Adrenal gland (tissue), 12 donors: ENCODE results near the gene BRAT1. TPM values are rescaled to one million over a fixed set of nuclear protein-coding genes. Genes with fewer than 3 reads are reported as not detected.

Experiments used
- DNase-seq, 7 donors: peaks; one replicate each; pipeline ENCODE4 v3.0.0-alpha.2; 2019 to 2020
- H3K27ac ChIP-seq, 5 donors: fragments of 200-600 bp; sonication (generic) in 4 of 5; 1 replicate in 3 of 5; 2 replicates in 2 of 5; pipeline versions ENCODE4 v1.5.1 to v1.8.0; 2016 to 2020; ENCODE audit warnings: mild to moderate bottlenecking in 1 of 5
- H3K27me3 ChIP-seq: fragments of 200-600 bp; 2 replicates; pipeline ENCODE4 v1.8.0; 2021
- H3K36me3 ChIP-seq, 2 donors: fragments of 200-600 bp; replicated peaks in 1 of 2; 1 replicate in 1 of 2; 2 replicates in 1 of 2; pipeline versions ENCODE4 v1.5.1 to v1.8.0; 2018 to 2022
- H3K4me1 ChIP-seq, 2 donors: fragments of 200-600 bp; replicated peaks in 1 of 2; 1 replicate in 1 of 2; 2 replicates in 1 of 2; pipeline versions ENCODE4 v1.5.1 to v1.8.0; 2018 to 2021
- H3K4me3 ChIP-seq, 4 donors: fragments of 200-600 bp; sonication (generic) in 3 of 4; one replicate each; pipeline ENCODE4 v1.5.1; 2016 to 2018
- H3K9me3 ChIP-seq, 3 donors: fragments of 200-600 bp; sonication (generic) in 1 of 3; replicated peaks in 1 of 3; 1 replicate in 2 of 3; 2 replicates in 1 of 3; pipeline versions ENCODE4 v1.5.1 to v1.8.0; 2016 to 2021
- POLR2A ChIP-seq, 2 donors: fragments of 450-650 bp; IDR thresholded peaks; one replicate each; pipeline ENCODE4 v1.6.1; 2017; ENCODE audit warnings: antibody characterized with exemption in 2 of 2, mild to moderate bottlenecking in 2 of 2, moderate library complexity in 1 of 2
- WGBS, 4 donors: extraction: QIAGEN DNeasy Blood & Tissue Kit in 2 of 4; methylation state at CpG; one replicate each; pipeline versions ENCODE4 v1.1.5 to v1.1.7; 2013 to 2017; 5-methylcytosine and 5-hydroxymethylcytosine counted together
- intact Hi-C, 2 donors: fragments of 100-400 bp; cut with DNase I; formaldehyde crosslinking; loops; one replicate each; pipeline versions ENCODE4 v1.14.1 to v1.15.0; 2022 to 2023
- polyA plus RNA-seq, 3 donors: library from polyadenylated mRNA; stranded (reverse); fragments of 200-250 nt in 2 of 3; fragments of 350-450 nt in 1 of 3; fragmentation: Illumina TruSeq in 1 of 3; extraction: RNeasy Lipid Tissue Mini Kit (QIAGEN cat#74804) in 1 of 3; gene quantifications; one replicate each; pipeline ENCODE4 v1.2.3, GENCODE V29; 2013 to 2014
- total RNA-seq, 9 donors: library from RNA; depleted of rRNA in 4 of 9; stranded (reverse); fragments of >200 nt in 4 of 9; fragments of 120-200 nt in 1 of 9; fragmentation: NEBNext Ultra II Directional in 1 of 9; extraction: Animal tissue kit (Norgen Biotek cat#: 25700) in 1 of 9; gene quantifications; one replicate each; pipeline versions ENCODE4 v1.1.0 to v1.2.4, GENCODE V29; 2013 to 2023
- TF ChIP-seq, protein P1 (sequence below), 6 experiments: fragments of 450-650 bp in 4 of 6; fragments of 200-600 bp in 2 of 6; sonication (generic) in 1 of 6; IDR thresholded peaks; 1 replicate in 5 of 6; 2 replicates in 1 of 6; pipeline versions ENCODE4 v1.5.1 to v1.8.0; 2016 to 2021; ENCODE audit warnings: antibody characterized with exemption in 6 of 6, mild to moderate bottlenecking in 2 of 6, moderate library complexity in 1 of 6
- donor health status: healthy with polysubstance abuse.
- donor health status: Bipolar disorder and iron deficiency.
- donor health status: DM: yes; HTN: yes; CAD: no.
- donor health status: DM: no; HTN: no; CAD: no.
- donor health status: DM: no; HTN: no; CAD: no.
- donor health status: DM: yes; HTN: yes; CAD: no.

The BRAT1 gene
- total and polyA plus RNA-seq, 12 donors, result 3.7 to 120 (median 72.4) TPM

DNA sequence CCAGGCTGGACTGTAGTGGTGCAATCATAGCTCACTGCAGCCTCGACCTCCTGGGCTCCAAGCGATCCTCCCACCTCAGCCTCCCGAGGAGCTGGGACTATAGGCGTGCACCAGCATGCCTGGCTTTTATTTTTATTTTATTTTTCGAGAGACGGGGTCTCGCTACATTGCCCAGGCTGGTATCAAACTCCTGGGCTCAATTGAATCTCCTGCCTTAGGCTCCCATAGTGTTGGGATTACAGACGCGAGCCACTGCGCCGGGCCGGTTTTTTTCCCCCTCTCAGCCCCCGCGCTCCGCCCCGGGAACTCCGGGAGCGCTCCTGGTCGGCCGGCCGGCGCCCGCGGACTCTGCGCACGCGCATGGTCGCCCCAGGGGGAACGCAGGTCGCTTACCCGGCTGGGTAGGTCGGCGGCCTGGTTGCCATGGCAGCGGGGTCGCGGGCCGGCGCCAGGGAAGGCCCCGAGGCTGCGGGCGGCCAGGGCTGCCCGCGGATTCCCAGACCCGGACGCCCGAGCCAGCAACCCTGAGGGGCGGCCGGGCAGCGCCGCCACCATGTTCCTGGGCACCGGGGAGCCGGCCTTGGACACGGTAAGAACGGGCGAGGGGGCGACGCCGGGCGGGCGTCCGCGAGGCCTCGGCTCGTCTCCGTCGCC, 3.4 kb upstream of the BRAT1 start, which contains the start of gene IQCE:
Gene IQCE (plus strand): TSS at position 351 of the 654 bp plus-strand sequence. CDS start 203 bp downstream, at position 554.
- Histone ChIP-seq H3K9me3 (no peaks in the 10 kb centered on the region), H3K27ac (peak within 1 kb of the TSS; percentile 72 to 90 (median 83)), H3K27me3 (no peaks in the 10 kb centered on the region), H3K36me3 (no peaks in the 10 kb centered on the region), H3K4me3 (peak within 1 kb of the TSS; percentile 37 to 99 (median 66)), H3K4me1 (peaks cover 28 to 38% of the 10 kb centered on the region in 2 donors)
- WGBS, 4 donors, result 1 to 2% (median 1%) methylated on average over 37 to 66 of the region's 66 CpGs; no CpG with 5 or more reads in 1 of the 4 donors
- intact Hi-C loops, result loop anchor here in 1 of 2 donors (2.0 kb wide), 1 partner anchor 84 kb away; no protein-coding TSS in a partner anchor
- DNase-seq, result peak; percentile 94 to 97 (median 96)
- peak in 1 of 2 donors; percentile 37 for TF ChIP-seq POLR2A (IDR thresholded peaks at IDR 0.05)
- TF ChIP-seq, protein P1, sequence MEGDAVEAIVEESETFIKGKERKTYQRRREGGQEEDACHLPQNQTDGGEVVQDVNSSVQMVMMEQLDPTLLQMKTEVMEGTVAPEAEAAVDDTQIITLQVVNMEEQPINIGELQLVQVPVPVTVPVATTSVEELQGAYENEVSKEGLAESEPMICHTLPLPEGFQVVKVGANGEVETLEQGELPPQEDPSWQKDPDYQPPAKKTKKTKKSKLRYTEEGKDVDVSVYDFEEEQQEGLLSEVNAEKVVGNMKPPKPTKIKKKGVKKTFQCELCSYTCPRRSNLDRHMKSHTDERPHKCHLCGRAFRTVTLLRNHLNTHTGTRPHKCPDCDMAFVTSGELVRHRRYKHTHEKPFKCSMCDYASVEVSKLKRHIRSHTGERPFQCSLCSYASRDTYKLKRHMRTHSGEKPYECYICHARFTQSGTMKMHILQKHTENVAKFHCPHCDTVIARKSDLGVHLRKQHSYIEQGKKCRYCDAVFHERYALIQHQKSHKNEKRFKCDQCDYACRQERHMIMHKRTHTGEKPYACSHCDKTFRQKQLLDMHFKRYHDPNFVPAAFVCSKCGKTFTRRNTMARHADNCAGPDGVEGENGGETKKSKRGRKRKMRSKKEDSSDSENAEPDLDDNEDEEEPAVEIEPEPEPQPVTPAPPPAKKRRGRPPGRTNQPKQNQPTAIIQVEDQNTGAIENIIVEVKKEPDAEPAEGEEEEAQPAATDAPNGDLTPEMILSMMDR (IDR thresholded peaks at IDR 0.05), result no peak

DNA sequence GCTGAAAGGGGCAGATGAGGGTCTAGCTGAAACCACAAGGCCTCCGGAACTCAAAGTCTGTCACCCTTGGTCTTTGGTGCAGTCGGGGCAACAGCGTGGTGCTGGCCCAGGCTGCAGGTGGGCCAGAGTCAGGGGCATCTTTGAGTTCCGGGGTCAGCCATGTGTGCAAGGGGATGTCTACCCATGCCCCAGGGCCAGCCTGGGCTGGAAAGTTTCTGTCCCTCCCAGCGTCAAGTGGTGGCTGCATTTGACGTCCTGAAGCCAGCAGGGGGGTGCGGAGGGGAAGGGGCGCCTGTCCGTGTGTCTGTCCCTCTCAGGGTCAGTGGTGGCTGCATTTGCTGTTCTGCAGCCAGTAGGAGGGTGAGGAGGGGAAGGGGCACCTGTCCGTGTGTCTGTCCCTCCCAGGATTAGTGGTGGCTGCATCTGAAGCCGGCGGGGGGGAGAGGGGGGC, 638 bp downstream of the BRAT1 start:
- H3K36me3 ChIP-seq, result peaks cover 0 to 6% of the 10 kb centered on the region in 2 donors
- H3K4me3 ChIP-seq, result peak overlapping the region in 3 of 4 donors; percentile 66 to 78 (median 68)
- intact Hi-C loops, result no loop called here
- TF ChIP-seq POLR2A (IDR thresholded peaks at IDR 0.05), result no peak
- TF ChIP-seq, protein P1 (IDR thresholded peaks at IDR 0.05), result no peak
- DNase-seq, result peak in 1 of 7 donors; percentile 25
- H3K27ac ChIP-seq, result peak overlapping the region in 4 of 5 donors; percentile 95 to 99 (median 98)
- peaks cover 24 to 51% of the 10 kb centered on the region in 2 donors for H3K4me1 ChIP-seq
- no peaks in the 10 kb centered on the region for H3K27me3 ChIP-seq
- WGBS, 4 donors, result 6 to 7% (median 7%) methylated on average over 5 to 12 of the region's 12 CpGs; no CpG with 5 or more reads in 1 of the 4 donors
- no peaks in the 10 kb centered on the region for H3K9me3 ChIP-seq

DNA sequence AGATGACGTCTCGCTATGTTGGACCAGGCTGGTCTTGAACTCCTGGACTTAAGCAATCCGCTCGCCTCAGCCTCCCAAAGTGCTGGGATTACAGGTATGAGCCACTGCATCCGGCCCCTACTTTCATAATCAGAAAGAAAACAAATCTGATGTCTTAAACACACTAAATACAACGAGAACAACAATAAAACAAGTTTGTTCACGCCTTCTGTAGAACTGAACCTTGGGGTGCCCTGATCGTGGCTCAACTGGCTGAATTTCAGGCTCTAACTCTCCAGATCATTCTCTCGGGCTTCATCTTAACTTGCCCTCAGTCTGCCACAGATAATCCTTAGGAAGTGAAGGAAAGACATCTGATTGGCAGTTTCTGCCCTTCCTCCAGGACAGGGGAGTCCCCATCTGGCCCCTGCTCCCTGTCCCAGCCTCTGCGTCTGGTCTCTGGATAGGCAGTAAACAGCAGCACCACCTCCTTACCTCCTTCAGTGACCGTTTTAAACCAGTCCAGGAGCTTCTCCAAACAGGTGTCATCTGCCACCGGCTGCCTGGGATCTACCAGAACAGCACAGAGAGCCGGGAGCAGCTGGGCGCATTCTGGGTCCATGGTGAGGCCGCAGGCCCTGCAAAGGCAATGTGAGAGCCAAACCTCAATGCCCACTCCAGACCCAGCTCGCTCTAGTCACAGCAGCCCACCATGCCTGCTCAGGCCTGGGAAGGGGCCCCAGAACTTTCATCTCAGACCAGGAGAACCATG, 1.3 kb downstream of the BRAT1 start:
- Histone ChIP-seq H3K4me3 (peak overlapping the region in 3 of 4 donors; percentile 66 to 78 (median 68)), H3K9me3 (no peaks in the 10 kb centered on the region), H3K27ac (peak overlapping the region in 3 of 5 donors; percentile 95 to 99 (median 98)), H3K36me3 (peaks cover 0 to 12% of the 10 kb centered on the region in 2 donors), H3K4me1 (peaks cover 20 to 55% of the 10 kb centered on the region in 2 donors), H3K27me3 (no peaks in the 10 kb centered on the region)
- TF ChIP-seq, protein P1 (IDR thresholded peaks at IDR 0.05), result no peak
- no peak for TF ChIP-seq POLR2A (IDR thresholded peaks at IDR 0.05)
- DNase-seq, result peak in 2 of 7 donors; percentile 20 to 36
- 67 to 71% (median 69%) methylated on average over 10 to 16 of the region's 16 CpGs for WGBS, 4 donors
- intact Hi-C loops, result no loop called here

DNA sequence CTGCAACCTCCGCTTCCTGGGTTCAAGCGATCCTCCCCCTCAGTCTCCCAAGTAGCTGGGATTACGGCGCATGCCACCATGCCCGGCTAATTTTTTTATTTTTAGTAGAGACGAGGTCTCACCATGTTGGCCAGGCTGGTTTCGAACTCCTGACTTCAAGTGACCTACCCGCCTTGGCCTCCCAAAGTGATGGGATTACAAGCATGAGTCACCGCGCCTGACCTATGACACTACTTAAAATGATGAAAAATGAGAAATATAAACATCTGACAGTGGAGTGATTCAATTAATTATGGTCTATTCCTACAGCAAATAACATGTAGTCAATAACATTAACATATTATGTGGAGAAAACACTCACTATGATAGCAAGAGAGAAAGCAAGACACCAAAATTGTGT, 2.2 kb downstream of the BRAT1 start:
- DNase-seq, result peak in 1 of 7 donors; percentile 14
- Histone ChIP-seq H3K27ac (peak overlapping the region in 1 of 5 donors; percentile 67), H3K27me3 (no peaks in the 10 kb centered on the region), H3K36me3 (peaks cover 0 to 21% of the 10 kb centered on the region in 2 donors), H3K4me3 (no peak overlapping the region), H3K4me1 (peaks cover 15 to 51% of the 10 kb centered on the region in 2 donors), H3K9me3 (no peaks in the 10 kb centered on the region)
- TF ChIP-seq, protein P1 (IDR thresholded peaks at IDR 0.05), result no peak
- no peak for TF ChIP-seq POLR2A (IDR thresholded peaks at IDR 0.05)
- intact Hi-C loops, result no loop called here
- WGBS, 4 donors, result 93 to 98% (median 93%) methylated on average over 10 of the region's 10 CpGs
